ENCODE results near the gene ZNF415.

The ZNF415 gene

DNA sequence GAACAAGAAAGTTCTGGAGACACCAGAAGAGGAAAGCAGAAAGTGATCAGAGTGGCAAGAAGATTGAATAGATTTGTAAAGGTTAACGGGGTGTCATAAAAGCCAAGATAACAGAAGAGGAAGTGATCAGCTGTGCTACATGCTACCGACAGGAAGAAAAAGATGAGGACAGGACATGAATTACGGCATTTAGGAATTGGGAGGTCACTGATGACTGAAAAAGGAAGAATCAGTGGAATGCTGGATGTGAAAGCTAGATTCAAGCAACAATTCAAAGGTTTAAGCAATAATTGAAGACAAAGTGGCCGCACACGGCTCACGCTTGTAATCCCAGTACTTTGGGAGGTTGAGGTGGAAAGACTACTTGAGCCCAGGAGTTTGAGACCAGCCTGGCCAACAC, 44.6 kb downstream of the ZNF415 start:
- Mint-ChIP-seq H3K36me3 (ENCODE audit: low read depth) (peaks cover 91% of the 10 kb centered on the region), H3K27ac (peak overlapping the region; percentile 7), H3K4me1 (no peaks in the 10 kb centered on the region), H3K9me3 (peaks cover 12% of the 10 kb centered on the region), H3K4me3 (no peak overlapping the region), H3K27me3 (ENCODE audit: low read depth, poor library complexity) (peaks cover 3% of the 10 kb centered on the region)
- TF ChIP-seq, protein P1, sequence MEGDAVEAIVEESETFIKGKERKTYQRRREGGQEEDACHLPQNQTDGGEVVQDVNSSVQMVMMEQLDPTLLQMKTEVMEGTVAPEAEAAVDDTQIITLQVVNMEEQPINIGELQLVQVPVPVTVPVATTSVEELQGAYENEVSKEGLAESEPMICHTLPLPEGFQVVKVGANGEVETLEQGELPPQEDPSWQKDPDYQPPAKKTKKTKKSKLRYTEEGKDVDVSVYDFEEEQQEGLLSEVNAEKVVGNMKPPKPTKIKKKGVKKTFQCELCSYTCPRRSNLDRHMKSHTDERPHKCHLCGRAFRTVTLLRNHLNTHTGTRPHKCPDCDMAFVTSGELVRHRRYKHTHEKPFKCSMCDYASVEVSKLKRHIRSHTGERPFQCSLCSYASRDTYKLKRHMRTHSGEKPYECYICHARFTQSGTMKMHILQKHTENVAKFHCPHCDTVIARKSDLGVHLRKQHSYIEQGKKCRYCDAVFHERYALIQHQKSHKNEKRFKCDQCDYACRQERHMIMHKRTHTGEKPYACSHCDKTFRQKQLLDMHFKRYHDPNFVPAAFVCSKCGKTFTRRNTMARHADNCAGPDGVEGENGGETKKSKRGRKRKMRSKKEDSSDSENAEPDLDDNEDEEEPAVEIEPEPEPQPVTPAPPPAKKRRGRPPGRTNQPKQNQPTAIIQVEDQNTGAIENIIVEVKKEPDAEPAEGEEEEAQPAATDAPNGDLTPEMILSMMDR (IDR thresholded peaks at IDR 0.05) = no peak
- DNase-seq = no peak

DNA sequence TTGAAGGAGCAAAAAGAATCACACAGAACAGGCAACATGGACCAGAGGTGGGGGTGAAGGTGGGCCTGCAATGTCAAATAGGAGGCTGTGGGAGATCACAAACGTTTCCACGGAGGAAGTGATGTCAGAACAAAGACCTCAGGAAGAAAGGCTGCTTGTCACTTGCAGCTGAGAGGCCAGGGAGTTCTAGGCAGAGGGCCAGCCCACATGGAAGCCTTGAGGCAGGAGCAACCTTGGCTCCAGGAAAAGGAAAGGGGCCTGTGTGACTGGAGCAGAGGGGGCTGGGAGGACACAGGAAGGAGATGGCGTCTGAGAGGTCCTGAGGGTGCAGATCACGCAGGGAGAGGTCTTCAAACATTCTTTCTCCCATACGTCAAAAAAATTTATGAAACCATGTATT, 45.8 kb downstream of the ZNF415 start:
- H3K27me3 Mint-ChIP-seq (ENCODE audit: low read depth, poor library complexity) = peaks cover 3% of the 10 kb centered on the region
- peak overlapping the region; percentile 69 for H3K27ac Mint-ChIP-seq
- TF ChIP-seq, protein P1 (IDR thresholded peaks at IDR 0.05) = no peak
- H3K4me1 Mint-ChIP-seq = no peaks in the 10 kb centered on the region
- H3K4me3 Mint-ChIP-seq = no peak overlapping the region
- H3K36me3 Mint-ChIP-seq (ENCODE audit: low read depth) = peaks cover 94% of the 10 kb centered on the region
- H3K9me3 Mint-ChIP-seq = peaks cover 24% of the 10 kb centered on the region
- DNase-seq = no peak

DNA sequence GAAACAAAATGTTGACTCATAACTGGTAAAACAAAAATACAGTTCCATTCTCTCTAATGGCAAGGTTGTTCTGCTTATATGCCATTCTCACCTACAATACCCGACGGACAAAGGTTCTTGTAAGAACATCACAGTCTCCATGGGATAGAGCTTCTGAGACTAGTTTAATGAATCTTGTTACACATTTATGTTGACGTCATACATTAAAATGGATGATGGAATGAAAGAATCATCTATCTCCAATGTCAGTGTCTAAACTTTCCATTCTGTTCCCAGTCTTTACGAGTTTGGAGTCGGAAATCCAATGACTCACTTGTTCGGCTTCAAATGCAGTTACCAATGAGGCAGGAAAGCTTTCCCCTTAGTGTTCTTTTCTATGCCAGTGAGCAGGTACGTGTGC, 47.2 kb downstream of the ZNF415 start:
- Mint-ChIP-seq H3K27ac (no peak overlapping the region), H3K27me3 (ENCODE audit: low read depth, poor library complexity) (peaks cover 3% of the 10 kb centered on the region), H3K9me3 (peaks cover 38% of the 10 kb centered on the region), H3K4me1 (no peaks in the 10 kb centered on the region), H3K4me3 (no peak overlapping the region), H3K36me3 (ENCODE audit: low read depth) (peaks cover 94% of the 10 kb centered on the region)
- TF ChIP-seq, protein P1 (IDR thresholded peaks at IDR 0.05) = no peak
- DNase-seq = no peak

DNA sequence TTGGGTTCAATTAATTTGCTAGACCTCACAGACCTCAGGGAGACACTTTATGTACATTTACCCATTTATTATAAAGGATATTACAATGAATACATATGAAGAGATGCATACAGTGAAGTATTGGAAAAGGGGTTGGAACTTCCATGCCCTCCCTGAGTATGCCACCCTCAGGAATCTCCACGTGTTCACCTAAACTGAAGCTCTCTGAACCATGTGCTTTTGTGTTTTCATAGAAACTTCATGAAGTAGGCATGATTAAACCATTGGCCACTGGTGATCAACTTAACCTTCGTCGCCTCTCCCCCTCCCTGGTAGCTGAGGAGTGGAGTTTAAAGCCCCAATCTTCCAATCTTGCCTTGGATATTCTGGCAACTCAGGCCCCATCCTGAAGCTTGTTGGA, 49.8 kb downstream of the ZNF415 start:
- TF ChIP-seq, protein P1 (IDR thresholded peaks at IDR 0.05) = no peak
- Mint-ChIP-seq H3K27me3 (ENCODE audit: low read depth, poor library complexity) (no peaks in the 10 kb centered on the region), H3K36me3 (ENCODE audit: low read depth) (peaks cover 98% of the 10 kb centered on the region), H3K27ac (no peak overlapping the region), H3K4me1 (no peaks in the 10 kb centered on the region), H3K9me3 (peaks cover 63% of the 10 kb centered on the region), H3K4me3 (no peak overlapping the region)
- DNase-seq = no peak

DNA sequence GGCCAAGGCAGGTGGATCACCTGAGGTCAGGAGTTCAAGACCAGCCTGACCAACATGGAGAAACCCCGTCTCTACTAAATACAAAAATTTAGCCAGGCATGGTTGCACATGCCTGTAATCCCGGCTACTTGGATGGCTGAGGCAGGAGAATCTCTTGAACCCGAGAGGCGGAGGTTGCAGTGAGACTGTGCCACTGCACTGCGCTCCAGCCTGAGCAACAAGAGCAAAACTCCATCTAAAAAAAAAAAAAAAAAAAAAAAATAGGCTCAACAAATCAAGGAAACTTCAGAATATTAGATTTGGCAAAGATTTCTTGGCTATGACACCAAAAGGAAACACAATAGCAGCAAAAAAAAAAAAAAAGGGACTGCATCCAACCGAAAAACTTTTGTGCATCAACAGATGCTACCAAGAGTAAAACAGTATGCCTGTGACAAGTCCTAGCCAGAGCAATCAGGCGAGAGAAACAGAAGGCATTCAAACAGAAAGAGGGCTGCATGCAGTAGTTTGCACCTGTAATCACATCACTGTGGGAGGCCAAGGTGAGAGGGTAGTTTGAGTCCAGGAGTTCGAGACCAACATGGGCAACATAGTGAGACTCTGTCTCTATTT, 53.3 kb downstream of the ZNF415 start:
- Mint-ChIP-seq H3K4me3 (no peak overlapping the region), H3K4me1 (no peaks in the 10 kb centered on the region)

DNA sequence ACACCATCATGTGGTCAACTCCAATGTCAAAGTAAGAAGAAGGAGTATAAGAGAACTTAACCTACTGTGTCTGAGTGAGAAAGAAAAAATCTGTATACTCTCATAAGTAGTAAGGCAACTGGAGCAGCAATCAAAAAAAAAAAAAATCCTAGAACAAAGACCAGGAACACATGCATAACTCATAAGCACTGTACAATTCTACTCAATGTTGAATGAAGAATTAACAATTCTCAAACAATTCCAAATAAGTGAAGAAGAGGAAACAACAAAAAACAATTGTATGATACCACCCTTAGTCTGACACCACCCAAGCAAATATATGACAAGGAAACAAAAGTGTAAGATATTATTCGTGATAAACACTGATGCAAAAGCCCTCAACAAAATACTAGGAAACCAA, 54.0 kb downstream of the ZNF415 start:
- no peak overlapping the region for H3K4me3 Mint-ChIP-seq
- H3K36me3 Mint-ChIP-seq (ENCODE audit: low read depth) = peaks cover 100% of the 10 kb centered on the region
- TF ChIP-seq, protein P1 (IDR thresholded peaks at IDR 0.05) = no peak
- no peak for DNase-seq
- no peaks in the 10 kb centered on the region for H3K4me1 Mint-ChIP-seq
- peaks cover 4% of the 10 kb centered on the region for H3K27me3 Mint-ChIP-seq (ENCODE audit: low read depth, poor library complexity)
- H3K27ac Mint-ChIP-seq = no peak overlapping the region
- H3K9me3 Mint-ChIP-seq = peaks cover 96% of the 10 kb centered on the region

More for the DNA sequence above, 53.3 kb downstream of the ZNF415 start:
- H3K9me3 Mint-ChIP-seq = peaks cover 97% of the 10 kb centered on the region
- no peak for DNase-seq
- H3K27ac Mint-ChIP-seq = peak overlapping the region; percentile 17
- H3K36me3 Mint-ChIP-seq (ENCODE audit: low read depth) = peaks cover 100% of the 10 kb centered on the region
- TF ChIP-seq, protein P1 (IDR thresholded peaks at IDR 0.05) = no peak
- no peaks in the 10 kb centered on the region for H3K27me3 Mint-ChIP-seq (ENCODE audit: low read depth, poor library complexity)
